ENCODE measurements around the gene CCDC88B. TPM values are rescaled to one million over a fixed set of nuclear protein-coding genes. Genes with fewer than 3 reads are reported as not detected.

The CCDC88B gene
- total RNA-seq = 100 to 1,000 TPM; 119 to 126 TPM

DNA sequence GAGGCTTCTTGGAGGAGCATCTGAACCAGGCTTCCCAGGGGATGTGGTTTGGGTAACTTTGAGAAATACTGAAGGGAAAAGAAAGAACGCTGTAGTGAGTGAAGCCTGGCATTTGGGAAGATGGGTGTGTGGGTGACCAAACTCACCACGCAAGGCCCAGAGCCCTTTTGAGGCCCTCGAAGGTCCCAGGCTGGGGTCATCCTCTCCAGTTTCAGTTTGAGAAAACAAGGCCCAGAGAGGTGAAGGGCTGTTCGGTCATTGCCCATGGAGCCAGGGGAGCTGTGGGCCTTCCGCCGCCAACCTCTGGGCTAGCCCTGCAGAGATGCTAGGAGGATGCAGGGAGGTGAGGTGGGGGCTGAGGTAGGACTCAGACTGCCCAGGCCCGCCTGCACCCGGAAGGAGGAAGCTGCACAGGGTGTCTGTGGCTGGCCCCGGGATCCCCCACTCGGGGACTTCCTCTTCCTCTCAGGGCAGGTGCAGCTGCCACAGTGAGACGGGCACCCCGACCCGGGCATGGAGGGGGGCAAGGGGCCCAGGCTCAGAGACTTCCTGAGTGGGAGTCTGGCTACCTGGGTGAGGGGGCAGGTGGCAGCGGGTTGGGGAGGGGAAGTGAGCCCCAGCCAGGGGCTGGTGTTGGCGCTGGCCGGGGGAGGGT is at the start of gene CCDC88B:
Gene CCDC88B (plus strand): TSS at position 451 of the 655 bp plus-strand sequence. CDS start 63 bp downstream, at position 514.
- Mint-ChIP-seq H3K4me3 (peak within 1 kb of the TSS; percentile 87 to 96), H3K9me3 (no peaks in the 10 kb centered on the region), H3K27me3 (ENCODE audit: low read depth) (no peaks in the 10 kb centered on the region), H3K27ac (peak within 1 kb of the TSS; percentile 97), H3K4me1 (ENCODE audit: low read depth) (peaks cover 58% of the 10 kb centered on the region), H3K36me3 (ENCODE audit: insufficient read depth in 2 of 2) (peaks cover 0 to 13% of the 10 kb centered on the region in 2 donors)
- DNase-seq (peak; percentile 89), ATAC-seq (replicated peaks in 1 of 2) (peak; percentile 78 to 83)

DNA sequence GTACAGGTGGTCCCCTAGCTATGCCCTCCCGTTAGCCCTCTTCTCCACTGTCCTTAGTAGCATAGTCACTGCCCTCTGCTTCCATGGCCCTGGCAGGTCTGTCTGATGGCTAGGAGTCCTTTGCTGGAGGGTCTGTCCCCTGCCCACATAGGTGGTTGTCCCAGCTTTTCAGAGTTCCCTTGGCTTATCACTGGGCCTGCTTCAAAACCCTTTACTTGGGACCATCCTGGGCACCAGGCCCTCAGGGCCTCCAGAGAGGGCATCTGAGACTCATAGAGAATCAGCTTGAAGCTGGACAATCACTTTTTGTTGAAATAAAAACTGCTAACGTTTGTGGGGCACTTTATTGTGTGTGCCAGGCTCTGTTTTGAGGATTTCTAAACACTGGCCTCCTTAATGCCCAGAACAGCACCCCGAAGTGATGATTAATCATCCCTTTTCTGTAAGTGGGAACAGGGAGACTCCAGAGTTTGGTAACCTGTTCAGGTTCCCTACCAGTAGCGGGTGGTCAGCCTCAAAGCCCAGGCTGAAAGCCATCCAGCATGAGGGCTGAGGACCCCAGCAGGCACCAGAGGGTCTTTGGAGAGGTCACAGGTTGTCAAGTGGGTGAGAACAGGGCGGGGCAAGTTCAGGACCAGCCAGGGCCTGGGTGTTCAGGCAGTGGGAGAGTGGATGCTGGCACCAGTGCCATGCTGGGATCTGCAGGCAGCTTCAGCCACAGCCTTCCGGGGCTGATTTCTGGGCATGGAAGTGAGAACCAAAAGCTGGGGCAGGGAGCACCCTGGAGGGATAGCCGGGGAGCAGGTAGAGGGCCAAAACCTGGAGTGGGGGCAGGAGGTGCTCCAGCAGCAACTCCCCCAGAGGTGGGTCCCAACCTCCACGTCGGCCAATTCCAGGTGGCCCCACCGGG is 49.4 kb upstream of the CCDC88B start:
- peak overlapping the region; percentile 73 to 79 for H3K4me3 Mint-ChIP-seq
- peaks cover 38% of the 10 kb centered on the region for H3K27me3 Mint-ChIP-seq (ENCODE audit: low read depth)
- H3K9me3 Mint-ChIP-seq = no peaks in the 10 kb centered on the region
- no peak for DNase-seq
- H3K27ac Mint-ChIP-seq = peak overlapping the region; percentile 43
- peaks cover 4 to 5% of the 10 kb centered on the region in 2 donors for H3K36me3 Mint-ChIP-seq (ENCODE audit: insufficient read depth in 2 of 2)
- peaks cover 10% of the 10 kb centered on the region for H3K4me1 Mint-ChIP-seq (ENCODE audit: low read depth)
- no peak for ATAC-seq (replicated peaks in 1 of 2)

DNA sequence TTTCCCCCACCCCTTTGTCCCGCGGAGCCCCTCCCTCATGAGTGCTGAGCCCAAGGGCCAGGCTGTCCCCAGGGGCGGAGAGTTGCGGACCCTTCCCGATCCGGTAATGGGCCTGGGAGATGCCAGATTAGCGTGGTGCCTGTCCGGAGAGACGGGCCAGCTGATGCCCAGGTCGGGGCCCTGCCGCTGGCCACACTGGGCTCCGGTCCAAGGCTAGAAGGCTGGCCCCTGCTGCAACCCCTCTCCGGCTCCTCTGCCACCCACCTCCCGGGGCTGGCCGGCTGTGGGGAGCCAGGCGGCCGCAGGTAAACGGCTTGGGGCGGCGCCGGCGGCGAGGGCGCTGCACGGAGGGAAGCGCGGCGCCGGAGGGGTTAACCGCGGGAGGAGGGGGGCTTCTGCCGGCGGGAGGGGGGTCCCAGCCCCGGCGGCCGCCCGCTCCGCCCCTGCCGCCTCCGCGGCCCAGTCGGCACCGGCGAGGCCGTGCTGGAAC is 48.7 kb upstream of the CCDC88B start, which contains the start of gene KCNK4:
Gene KCNK4 (plus strand): TSS at position 41 of the 490 bp plus-strand sequence. CDS start 1,717 bp downstream, outside the sequence.
- DNase-seq = no peak
- H3K4me3 Mint-ChIP-seq = peak within 1 kb of the TSS; percentile 73 to 79
- H3K9me3 Mint-ChIP-seq = no peaks in the 10 kb centered on the region
- peaks cover 4 to 5% of the 10 kb centered on the region in 2 donors for H3K36me3 Mint-ChIP-seq (ENCODE audit: insufficient read depth in 2 of 2)
- H3K27ac Mint-ChIP-seq = peak within 1 kb of the TSS; percentile 43
- H3K27me3 Mint-ChIP-seq (ENCODE audit: low read depth) = peaks cover 45% of the 10 kb centered on the region
- ATAC-seq (replicated peaks in 1 of 2) = peak in 1 of 2 donors; percentile 5
- peaks cover 8% of the 10 kb centered on the region for H3K4me1 Mint-ChIP-seq (ENCODE audit: low read depth)

DNA sequence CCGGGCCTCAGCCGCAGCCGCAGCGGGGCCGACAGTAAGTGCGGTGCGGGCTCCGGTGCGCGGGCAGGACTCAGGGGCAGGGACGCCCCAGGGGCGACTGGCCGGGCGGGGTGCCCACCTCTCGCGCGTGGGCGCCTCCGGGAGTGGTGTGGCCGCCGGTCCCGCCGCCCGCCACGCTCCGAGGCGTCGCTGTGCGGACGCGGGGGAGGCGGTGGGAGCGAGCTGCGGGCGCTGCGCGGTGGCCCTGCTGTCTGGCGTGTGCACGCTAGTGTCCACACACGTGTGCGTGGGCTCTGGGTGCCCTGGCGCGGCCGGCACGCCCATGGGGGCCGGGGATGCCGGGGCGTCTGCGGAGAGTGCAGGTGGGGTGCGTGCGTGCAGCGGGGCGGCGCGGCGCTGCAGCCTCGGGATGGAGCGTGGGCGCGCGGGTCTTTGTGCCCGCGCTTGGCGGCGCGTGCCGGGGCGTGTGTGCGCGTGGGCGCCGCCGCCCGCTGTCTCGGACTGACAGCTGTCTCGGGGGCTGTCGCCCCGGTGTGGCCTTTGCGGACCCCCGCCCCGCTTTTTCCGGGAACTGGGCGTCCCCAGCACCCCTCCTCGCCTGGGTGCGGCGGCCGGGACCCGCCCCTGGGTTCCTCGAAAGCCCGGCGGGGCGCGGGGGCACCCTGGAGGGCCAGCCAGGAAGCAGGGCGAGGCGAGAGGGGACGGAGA is 48.1 kb upstream of the CCDC88B start:
- peak overlapping the region; percentile 75 to 76 for H3K4me3 Mint-ChIP-seq
- H3K27ac Mint-ChIP-seq = no peak overlapping the region
- DNase-seq = no peak
- no peaks in the 10 kb centered on the region for H3K9me3 Mint-ChIP-seq
- H3K36me3 Mint-ChIP-seq (ENCODE audit: insufficient read depth in 2 of 2) = peaks cover 4 to 5% of the 10 kb centered on the region in 2 donors
- H3K4me1 Mint-ChIP-seq (ENCODE audit: low read depth) = peaks cover 2% of the 10 kb centered on the region
- peaks cover 51% of the 10 kb centered on the region for H3K27me3 Mint-ChIP-seq (ENCODE audit: low read depth)
- ATAC-seq (replicated peaks in 1 of 2) = peak; percentile 51 to 56

DNA sequence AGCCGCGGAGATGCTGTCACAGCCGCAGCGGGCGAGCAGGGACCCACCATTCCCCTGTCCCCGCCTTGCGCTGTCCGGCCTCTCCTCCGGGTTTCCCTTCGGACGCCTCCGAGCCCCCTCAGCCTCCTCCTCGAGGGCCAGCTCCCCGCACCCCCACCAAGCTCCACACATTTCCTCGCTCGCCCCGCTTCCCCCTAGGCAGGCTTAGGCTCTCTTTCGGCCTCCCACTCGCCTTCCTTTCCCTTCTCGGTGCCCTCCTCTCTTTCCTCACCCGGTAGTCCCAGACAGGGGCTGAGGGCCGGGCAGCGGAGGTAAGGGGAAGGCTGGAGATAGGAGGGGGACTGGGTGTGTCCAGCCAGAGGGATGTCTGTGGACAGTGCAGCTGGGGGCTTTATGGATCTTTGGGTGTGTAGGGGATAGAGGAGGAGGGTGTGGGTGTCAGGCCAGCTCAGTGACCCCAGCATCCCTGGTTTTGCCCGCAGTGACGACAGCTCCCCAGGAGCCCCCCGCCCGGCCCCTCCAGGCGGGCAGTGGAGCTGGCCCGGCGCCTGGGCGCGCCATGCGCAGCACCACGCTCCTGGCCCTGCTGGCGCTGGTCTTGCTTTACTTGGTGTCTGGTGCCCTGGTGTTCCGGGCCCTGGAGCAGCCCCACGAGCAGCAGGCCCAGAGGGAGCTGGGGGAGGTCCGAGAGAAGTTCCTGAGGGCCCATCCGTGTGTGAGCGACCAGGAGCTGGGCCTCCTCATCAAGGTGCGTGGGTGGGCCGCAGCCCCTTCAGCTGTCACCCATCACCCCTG is 47.3 kb upstream of the CCDC88B start:
- H3K4me3 Mint-ChIP-seq = peak overlapping the region; percentile 75 to 76
- H3K27me3 Mint-ChIP-seq (ENCODE audit: low read depth) = peaks cover 59% of the 10 kb centered on the region
- no peaks in the 10 kb centered on the region for H3K9me3 Mint-ChIP-seq
- peak overlapping the region; percentile 50 for H3K27ac Mint-ChIP-seq
- ATAC-seq (replicated peaks in 1 of 2) (peak in 1 of 2 donors; percentile 8), DNase-seq (no peak)
- H3K36me3 Mint-ChIP-seq (ENCODE audit: insufficient read depth in 2 of 2) = peaks cover 4 to 5% of the 10 kb centered on the region in 2 donors
- no peaks in the 10 kb centered on the region for H3K4me1 Mint-ChIP-seq (ENCODE audit: low read depth)

DNA sequence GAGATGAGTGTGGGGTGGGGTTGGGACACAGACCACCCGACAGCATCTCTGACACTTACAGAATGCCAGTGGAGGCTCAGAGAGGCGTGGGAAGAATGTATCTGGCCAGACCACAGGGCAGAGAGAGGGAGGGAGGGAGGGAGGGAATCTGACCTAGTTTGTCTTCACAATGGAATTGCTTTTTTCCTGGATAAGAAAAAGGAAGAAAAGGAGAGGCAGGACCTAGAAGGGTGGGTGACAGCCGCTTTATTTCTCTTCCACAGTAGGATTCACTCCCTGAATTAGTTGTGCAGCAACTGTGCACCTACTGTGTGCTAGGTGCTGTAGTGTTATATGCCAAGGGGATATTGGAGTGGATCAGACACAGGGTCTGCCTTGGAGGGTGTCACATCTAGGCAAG is 45.2 kb upstream of the CCDC88B start:
- DNase-seq (no peak), ATAC-seq (replicated peaks in 1 of 2) (no peak)
- Mint-ChIP-seq H3K36me3 (ENCODE audit: insufficient read depth in 2 of 2) (peaks cover 2 to 5% of the 10 kb centered on the region in 2 donors), H3K9me3 (no peaks in the 10 kb centered on the region), H3K27me3 (ENCODE audit: low read depth) (peaks cover 77% of the 10 kb centered on the region), H3K27ac (no peak overlapping the region), H3K4me3 (no peak overlapping the region), H3K4me1 (ENCODE audit: low read depth) (peaks cover 3% of the 10 kb centered on the region)

DNA sequence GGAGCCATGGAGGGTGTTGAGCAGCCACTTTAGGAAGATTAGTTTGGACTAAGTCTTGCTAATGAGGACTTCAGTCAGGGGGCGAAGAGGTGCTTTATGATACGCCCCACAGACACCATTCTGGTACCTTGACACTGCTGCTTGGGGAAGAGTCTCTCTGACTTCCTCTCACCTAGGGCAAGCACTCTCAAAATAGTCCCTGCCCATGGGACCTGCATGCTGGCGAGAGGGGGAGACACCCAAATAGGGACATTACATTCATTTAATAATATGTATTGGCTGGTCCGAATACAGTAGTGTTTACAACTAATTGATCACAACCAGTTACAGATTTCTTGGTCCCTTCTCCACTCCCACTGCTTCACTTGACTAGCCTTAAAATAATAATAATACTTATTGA is 44.2 kb upstream of the CCDC88B start:
- no peak overlapping the region for H3K4me3 Mint-ChIP-seq
- H3K9me3 Mint-ChIP-seq = no peaks in the 10 kb centered on the region

DNA sequence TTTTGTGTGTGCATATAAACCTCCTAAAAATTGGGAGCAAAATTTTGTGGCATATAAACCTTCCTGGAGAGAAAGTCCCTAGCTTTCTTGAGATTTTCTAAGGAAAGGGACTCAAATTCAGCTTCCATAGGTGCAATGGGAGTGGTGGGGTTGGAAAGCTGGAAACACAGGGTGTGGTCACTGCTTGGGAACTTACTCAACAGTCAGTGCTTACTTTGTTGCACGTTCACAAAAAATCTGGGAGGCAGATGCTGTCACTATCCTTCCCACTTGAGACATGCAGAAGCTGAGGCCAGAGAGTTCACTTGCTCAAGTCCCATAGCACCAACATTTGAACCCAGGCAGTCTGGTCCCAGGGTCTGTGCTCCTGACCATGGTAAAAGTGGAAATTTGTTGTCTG is 43.8 kb upstream of the CCDC88B start:
- no peaks in the 10 kb centered on the region for H3K9me3 Mint-ChIP-seq
- ATAC-seq (replicated peaks in 1 of 2) = no peak

More for the DNA sequence above, 44.2 kb upstream of the CCDC88B start:
- Mint-ChIP-seq H3K27me3 (ENCODE audit: low read depth) (peaks cover 79% of the 10 kb centered on the region), H3K27ac (no peak overlapping the region), H3K4me1 (ENCODE audit: low read depth) (peaks cover 11% of the 10 kb centered on the region), H3K36me3 (ENCODE audit: insufficient read depth in 2 of 2) (peaks cover under 1 to 2% of the 10 kb centered on the region in 2 donors)
- ATAC-seq (replicated peaks in 1 of 2) (no peak), DNase-seq (no peak)

GRCh38 chr11:64296830-64297698 is 42.9 kb upstream of the CCDC88B start:
- peaks cover 14% of the 10 kb centered on the region for H3K4me1 Mint-ChIP-seq (ENCODE audit: low read depth)
- H3K27ac Mint-ChIP-seq = no peak overlapping the region
- no peak overlapping the region for H3K4me3 Mint-ChIP-seq
- peaks cover 89% of the 10 kb centered on the region for H3K27me3 Mint-ChIP-seq (ENCODE audit: low read depth)
- DNase-seq = no peak
- H3K36me3 Mint-ChIP-seq (ENCODE audit: insufficient read depth in 2 of 2) = no peaks in the 10 kb centered on the region
- ATAC-seq (replicated peaks in 1 of 2) = no peak
- H3K9me3 Mint-ChIP-seq = no peaks in the 10 kb centered on the region

More for the DNA sequence above, 43.8 kb upstream of the CCDC88B start:
- DNase-seq = no peak
- H3K4me3 Mint-ChIP-seq = no peak overlapping the region
- no peaks in the 10 kb centered on the region for H3K36me3 Mint-ChIP-seq (ENCODE audit: insufficient read depth in 2 of 2)
- H3K27me3 Mint-ChIP-seq (ENCODE audit: low read depth) = peaks cover 81% of the 10 kb centered on the region
- H3K27ac Mint-ChIP-seq = no peak overlapping the region
- peaks cover 14% of the 10 kb centered on the region for H3K4me1 Mint-ChIP-seq (ENCODE audit: low read depth)

DNA sequence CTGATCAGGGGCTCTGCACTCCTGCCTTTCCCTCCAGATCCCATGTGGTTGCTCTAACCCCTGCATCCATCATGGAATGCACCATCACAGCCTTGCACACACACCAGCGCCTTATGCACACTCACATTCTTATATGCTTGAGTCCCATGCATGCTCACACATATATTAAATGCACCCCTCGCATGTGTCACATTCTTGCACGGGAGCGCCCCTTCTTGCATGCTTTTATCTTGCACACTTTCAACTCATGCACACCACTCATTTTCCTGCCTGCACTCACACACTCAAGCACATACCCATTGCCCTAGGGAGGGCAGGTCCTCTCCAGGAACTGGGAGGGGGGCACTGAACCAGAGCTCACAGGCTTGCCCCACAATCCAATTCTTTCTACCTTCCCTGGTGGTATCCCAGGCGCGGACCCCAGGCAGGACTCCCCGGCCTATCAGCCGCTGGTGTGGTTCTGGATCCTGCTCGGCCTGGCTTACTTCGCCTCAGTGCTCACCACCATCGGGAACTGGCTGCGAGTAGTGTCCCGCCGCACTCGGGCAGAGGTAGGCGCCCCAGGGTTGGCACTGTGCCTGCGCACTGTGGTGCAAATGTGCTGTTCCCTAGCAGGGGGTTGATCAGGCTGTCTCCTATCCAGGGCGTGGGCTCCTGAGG is 42.2 kb upstream of the CCDC88B start:
- peaks cover 87% of the 10 kb centered on the region for H3K27me3 Mint-ChIP-seq (ENCODE audit: low read depth)
- no peaks in the 10 kb centered on the region for H3K36me3 Mint-ChIP-seq (ENCODE audit: insufficient read depth in 2 of 2)
- peaks cover 14% of the 10 kb centered on the region for H3K4me1 Mint-ChIP-seq (ENCODE audit: low read depth)
- no peak overlapping the region for H3K27ac Mint-ChIP-seq
- no peaks in the 10 kb centered on the region for H3K9me3 Mint-ChIP-seq
- H3K4me3 Mint-ChIP-seq = no peak overlapping the region
- no peak for DNase-seq
- ATAC-seq (replicated peaks in 1 of 2) = no peak
